K562 (cell line): Measurements from ENCODE around the gene SLC4A3. TPM values are rescaled to one million over a fixed set of nuclear protein-coding genes. Genes with fewer than 3 reads are reported as not detected.

Experiments
- BHLHE40 ChIP-seq: IDR thresholded peaks from 2 replicates; pipeline ENCODE4 v1.6.1; 2011; ENCODE audit warnings: low read length, improper control_type of control experiment
- DIDO1 ChIP-seq: fragments of 450-650 bp; IDR thresholded peaks from 2 replicates; pipeline ENCODE4 v1.6.1; 2016; ENCODE audit warnings: low read depth, missing biosample characterization, missing genetic modification characterization
- E2F3 ChIP-seq: fragments of 250-450 bp; sonication (Bioruptor Pico); IDR thresholded peaks from 2 replicates; pipeline ENCODE4 v1.4.0; 2020; ENCODE audit warnings: mild to moderate bottlenecking
- ELF4 ChIP-seq: fragments of 450-650 bp; formaldehyde crosslinking; IDR thresholded peaks from 2 replicates; pipeline ENCODE4 v1.4.0; 2022; ENCODE audit warnings: missing genetic modification characterization
- GTF2A2 ChIP-seq: IDR thresholded peaks from 2 replicates; pipeline ENCODE4 v1.6.1; 2016; ENCODE audit warnings: mild to moderate bottlenecking, missing genetic modification characterization, missing compliant biosample characterization
- HDAC1 ChIP-seq, 2 experiments: fragments of 450-650 bp; IDR thresholded peaks; 2 replicates each; pipeline ENCODE4 v1.6.1; 2016 to 2017; ENCODE audit warnings: inconsistent platforms in 1 of 2, mild to moderate bottlenecking in 1 of 2, moderate library complexity in 1 of 2
- MEF2A ChIP-seq: IDR thresholded peaks from 2 replicates; pipeline ENCODE4 v1.6.1; 2011; ENCODE audit warnings: low read depth, mild to moderate bottlenecking, low read length, moderate library complexity; ENCODE audit not compliant: control insufficient read depth
- MYNN ChIP-seq, 2 experiments: sonication (generic); formaldehyde crosslinking in 1 of 2; IDR thresholded peaks; 2 replicates each; pipeline versions ENCODE4 v1.5.0 to v1.6.1; 2016 to 2020; ENCODE audit warnings: antibody characterized with exemption in 1 of 2, missing genetic modification reagents in 1 of 2
- NELFE ChIP-seq: IDR thresholded peaks from 2 replicates; pipeline ENCODE4 v1.6.1; 2011; ENCODE audit warnings: mild to moderate bottlenecking; ENCODE audit not compliant: insufficient read depth, insufficient read length
- NKRF ChIP-seq: fragments of 450-650 bp; IDR thresholded peaks from 2 replicates; pipeline ENCODE4 v1.6.1; 2016; ENCODE audit warnings: borderline replicate concordance
- SIN3A ChIP-seq, 2 experiments: fragments of 150-350 bp in 1 of 2; IDR thresholded peaks; 2 replicates each; pipeline ENCODE4 v1.6.1; 2011 to 2016; ENCODE audit warnings: borderline replicate concordance in 2 of 2, low read depth in 2 of 2, low read length in 2 of 2, mild to moderate bottlenecking in 2 of 2, moderate library complexity in 2 of 2; ENCODE audit not compliant: control insufficient read depth in 1 of 2
- SMARCB1 ChIP-seq: IDR thresholded peaks from 2 replicates; pipeline ENCODE4 v1.6.1; 2011; ENCODE audit warnings: improper control_type of control experiment, low read depth; ENCODE audit not compliant: insufficient read length
- TEAD1 ChIP-seq, 2 experiments: fragments of 450-650 bp in 1 of 2; sonication (generic) in 1 of 2; formaldehyde crosslinking; IDR thresholded peaks; 2 replicates each; pipeline versions ENCODE4 v1.4.0 to v1.8.0; 2020 to 2022; ENCODE audit warnings: mild to moderate bottlenecking in 2 of 2, missing genetic modification reagents in 1 of 2
- TFAM ChIP-seq: fragments of 250-450 bp; sonication (Bioruptor Pico); conservative IDR thresholded peaks from 2 replicates; pipeline ENCODE4 v1.5.0; 2021; ENCODE audit warnings: mild to moderate bottlenecking, moderate library complexity
- TFAP4 ChIP-seq: sonication (generic); formaldehyde crosslinking; IDR thresholded peaks from 2 replicates; pipeline ENCODE4 v1.8.0; 2022; ENCODE audit warnings: missing genetic modification reagents, mild to moderate bottlenecking, moderate library complexity, borderline replicate concordance
- YBX1 ChIP-seq: fragments of 450-650 bp; IDR thresholded peaks from 2 replicates; pipeline ENCODE4 v1.7.1; 2016; ENCODE audit warnings: mild to moderate bottlenecking
- ZKSCAN3 ChIP-seq: fragments of 250-450 bp; sonication (Bioruptor Pico); IDR thresholded peaks from 2 replicates; pipeline ENCODE4 v1.4.0; 2020
- ZNF511 ChIP-seq: sonication (generic); formaldehyde crosslinking; IDR thresholded peaks from 2 replicates; pipeline ENCODE4 v1.8.0; 2022; ENCODE audit warnings: mild to moderate bottlenecking, missing genetic modification reagents
- ZNF609 ChIP-seq: sonication (generic); formaldehyde crosslinking; IDR thresholded peaks from 2 replicates; pipeline ENCODE4 v1.8.1; 2023; ENCODE audit warnings: missing genetic modification reagents, mild to moderate bottlenecking, borderline replicate concordance
- ZNF778 ChIP-seq: fragments of 450-650 bp; formaldehyde crosslinking; IDR thresholded peaks from 2 replicates; pipeline ENCODE4 v1.4.0; 2020; ENCODE audit warnings: mild to moderate bottlenecking, moderate library complexity
- polyA plus RNA-seq, 8 experiments: library from polyadenylated mRNA; depleted of rRNA in 4 of 8; stranded (reverse) in 5 of 8; unstranded in 3 of 8; fragments of >200 nt; fragmentation: Nextera tagmentation in 2 of 8; fragmentation: Illumina TruSeq in 1 of 8; extraction: Ambion mirVana in 2 of 8; extraction: Trizol in 1 of 8; gene quantifications; 2 replicates each; pipeline versions ENCODE4 v1.2.1 to v1.2.3, GENCODE V29; 2011 to 2014; ENCODE audit warnings: inconsistent platforms in 1 of 8, missing spikeins in 1 of 8
- total RNA-seq, 7 experiments: library from RNA; depleted of rRNA in 6 of 7; stranded (reverse); fragments of >200 nt in 6 of 7; fragmentation: Illumina TruSeq in 2 of 7; extraction: Trizol in 2 of 7; gene quantifications; 2 replicates each; pipeline versions ENCODE4 v1.2.1 to v1.2.3, GENCODE V29; 2011 to 2021; ENCODE audit warnings: low replicate concordance in 1 of 7

SLC4A3 gene
- total and polyA plus RNA-seq, 9 of the 15 experiments (the other 6 are each of a cell fraction or from before 2014, with no cell fraction given), result 0.04 to 0.31 (median 0.16) TPM; not detected in 5

- TF ChIP-seq ZNF609 (CRISPR knock-in tag) (no peak), TEAD1 (CRISPR knock-in tag; IDR thresholded peaks at IDR 0.05) (peak in 1 of 2 experiments; percentile 57; a peak in 1 of 4 replicates), ZNF511 (CRISPR knock-in tag) (no peak), HDAC1 (IDR thresholded peaks at IDR 0.05) (peak in 1 of 2 experiments; percentile 96; a peak in 2 of 4 replicates), NKRF (peak; percentile 98), ELF4 (0 out of 2 replicates have a peak, but pooled peaks have one; percentile 15), TFAM (no peak), BHLHE40 (no peak), NELFE (no peak), MYNN (IDR thresholded peaks at IDR 0.05) (no peak), MYNN (CRISPR knock-in tag; IDR thresholded peaks at IDR 0.05) (no peak), SIN3A (IDR thresholded peaks at IDR 0.05; ENCODE audit: borderline replicate concordance in 2 of 2, control insufficient read depth in 1 of 2, low read depth in 2 of 2, low read length in 2 of 2) (peak; percentile 97 to 98), TFAP4 (CRISPR knock-in tag) (peak; percentile 90), ZKSCAN3 (CRISPR knock-in tag) (no peak), E2F3 (CRISPR knock-in tag) (no peak), GTF2A2 (tag) (no peak), ZNF778 (CRISPR knock-in tag) (no peak), SMARCB1 (no peak), MEF2A (no peak), DIDO1 (tag) (peak; percentile 81), YBX1 (no peak)
Observed at GRCh38 chr2:219597552-219598307, 29.7 kb upstream of the SLC4A3 start, which contains the start of gene STK11IP (continued).
